NCI-H345 (cell line): Measurements from ENCODE around the gene SREBF1.

ENCODE experiments used
- DNase-seq: peaks from one replicate; lab custom pipeline; 2025; lab: John Stamatoyannopoulos, UW

SREBF1 gene

GRCh38 chr17:17794382-17794781 lies 42.4 kb downstream of the SREBF1 start:
- DNase-seq, result no peak

GRCh38 chr17:17793378-17794214 lies 43.2 kb downstream of the SREBF1 start:
- DNase-seq, result no peak

- no peak for DNase-seq
Observed at GRCh38 chr17:17792551-17793377, 44.0 kb downstream of the SREBF1 start.

- no peak for DNase-seq
Observed at GRCh38 chr17:17792037-17792550, 44.7 kb downstream of the SREBF1 start.

- DNase-seq, result no peak
Observed at GRCh38 chr17:17790637-17791464, 45.9 kb downstream of the SREBF1 start.

GRCh38 chr17:17789828-17790636 lies 46.8 kb downstream of the SREBF1 start:
- no peak for DNase-seq

GRCh38 chr17:17789410-17789809 lies 47.4 kb downstream of the SREBF1 start:
- no peak for DNase-seq

- no peak for DNase-seq
Observed at GRCh38 chr17:17788967-17789366, 47.8 kb downstream of the SREBF1 start.

GRCh38 chr17:17787568-17787967 lies 49.2 kb downstream of the SREBF1 start:
- DNase-seq, result no peak

GRCh38 chr17:17786998-17787397 lies 49.8 kb downstream of the SREBF1 start:
- DNase-seq, result no peak

GRCh38 chr17:17785407-17785806 lies 51.4 kb downstream of the SREBF1 start:
- DNase-seq, result no peak

- DNase-seq, result no peak
Observed at GRCh38 chr17:17784657-17785267, 52.0 kb downstream of the SREBF1 start.

- DNase-seq, result peak; percentile 51
Observed at GRCh38 chr17:17783825-17784656, 52.7 kb downstream of the SREBF1 start.

- DNase-seq, result peak; percentile 67
Observed at GRCh38 chr17:17783116-17783824, 53.5 kb downstream of the SREBF1 start.

- peak; percentile 61 for DNase-seq
Observed at GRCh38 chr17:17782523-17783115, 54.2 kb downstream of the SREBF1 start.

- DNase-seq, result peak; percentile 77
Observed at GRCh38 chr17:17781591-17782496, 54.9 kb downstream of the SREBF1 start.

- DNase-seq, result peak; percentile 28
Observed at GRCh38 chr17:17780922-17781590, 55.7 kb downstream of the SREBF1 start.
